ENCODE data around the gene PPL.

DNA sequence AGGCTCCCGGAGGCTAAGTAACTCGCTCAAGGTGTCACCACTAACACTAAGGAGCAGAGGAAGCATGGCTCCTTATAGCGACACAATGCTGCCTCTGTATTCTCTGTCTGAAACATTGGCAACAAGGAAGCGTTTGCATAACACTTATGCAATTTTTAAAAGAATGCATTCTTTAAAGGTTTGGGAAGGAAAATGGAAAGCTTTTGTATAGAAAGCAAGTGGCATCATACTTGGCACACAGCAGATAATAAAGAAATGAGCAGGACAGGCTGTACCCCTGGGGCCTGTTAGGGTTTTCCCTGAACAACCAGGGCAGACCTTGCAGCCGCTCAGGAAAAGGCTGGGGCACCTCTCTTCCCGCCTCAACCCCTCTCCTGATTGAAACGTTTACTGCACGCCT is 36.9 kb downstream of the PPL start:
- TF ChIP-seq POLR2A (IDR thresholded peaks at IDR 0.05) = no peak
- TF ChIP-seq, protein P1, sequence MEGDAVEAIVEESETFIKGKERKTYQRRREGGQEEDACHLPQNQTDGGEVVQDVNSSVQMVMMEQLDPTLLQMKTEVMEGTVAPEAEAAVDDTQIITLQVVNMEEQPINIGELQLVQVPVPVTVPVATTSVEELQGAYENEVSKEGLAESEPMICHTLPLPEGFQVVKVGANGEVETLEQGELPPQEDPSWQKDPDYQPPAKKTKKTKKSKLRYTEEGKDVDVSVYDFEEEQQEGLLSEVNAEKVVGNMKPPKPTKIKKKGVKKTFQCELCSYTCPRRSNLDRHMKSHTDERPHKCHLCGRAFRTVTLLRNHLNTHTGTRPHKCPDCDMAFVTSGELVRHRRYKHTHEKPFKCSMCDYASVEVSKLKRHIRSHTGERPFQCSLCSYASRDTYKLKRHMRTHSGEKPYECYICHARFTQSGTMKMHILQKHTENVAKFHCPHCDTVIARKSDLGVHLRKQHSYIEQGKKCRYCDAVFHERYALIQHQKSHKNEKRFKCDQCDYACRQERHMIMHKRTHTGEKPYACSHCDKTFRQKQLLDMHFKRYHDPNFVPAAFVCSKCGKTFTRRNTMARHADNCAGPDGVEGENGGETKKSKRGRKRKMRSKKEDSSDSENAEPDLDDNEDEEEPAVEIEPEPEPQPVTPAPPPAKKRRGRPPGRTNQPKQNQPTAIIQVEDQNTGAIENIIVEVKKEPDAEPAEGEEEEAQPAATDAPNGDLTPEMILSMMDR (IDR thresholded peaks at IDR 0.05 in 4 of 5, conservative IDR thresholded peaks at IDR 0.05 in 1 of 5) = no peak

All from gastrocnemius medialis (tissue), 4 donors.